Measurements from ENCODE around the gene AXIN2.

The AXIN2 gene

GRCh38 chr17:65550758-65551157 lies 10.7 kb downstream of the AXIN2 start:
- TF ChIP-seq ZFP3 (tag by site-specific recombination; IDR thresholded peaks at IDR 0.05; ENCODE audit: low read depth) (no peak), ZNF626 (tag by site-specific recombination; IDR thresholded peaks at IDR 0.05) (no peak), INSM2 (tag by site-specific recombination; IDR thresholded peaks at IDR 0.05) (no peak), PBX3 (CRISPR knock-in tag; IDR thresholded peaks at IDR 0.05) (no peak), ZNF677 (tag by site-specific recombination; IDR thresholded peaks at IDR 0.05) (no peak), PATZ1 (tag by site-specific recombination; IDR thresholded peaks at IDR 0.05) (no peak), ZSCAN5A (tag by site-specific recombination; IDR thresholded peaks at IDR 0.05) (no peak), MZF1 (tag by site-specific recombination; IDR thresholded peaks at IDR 0.05; ENCODE audit: borderline replicate concordance) (no peak), ZNF488 (tag by site-specific recombination; IDR thresholded peaks at IDR 0.05) (no peak), ZNF510 (tag by site-specific recombination; IDR thresholded peaks at IDR 0.05; ENCODE audit: insufficient replicate concordance) (no peak), PRDM2 (tag by site-specific recombination; IDR thresholded peaks at IDR 0.05; ENCODE audit: borderline replicate concordance) (no peak), ATF2 (tag by site-specific recombination; IDR thresholded peaks at IDR 0.05; ENCODE audit: low read depth) (no peak), SP7 (tag by site-specific recombination; IDR thresholded peaks at IDR 0.05) (no peak), ZNF274 (IDR thresholded peaks at IDR 0.05; ENCODE audit: low read length) (no peak), ZNF274 (tag by site-specific recombination; IDR thresholded peaks at IDR 0.05; ENCODE audit: borderline replicate concordance) (no peak), ZNF571 (tag by site-specific recombination; IDR thresholded peaks at IDR 0.05) (no peak)
- CTCF ChIA-PET = no interaction called here
- POLR2A ChIA-PET = no interaction called here

More at GRCh38 chr17:65550758-65551157, 10.7 kb downstream of the AXIN2 start:
- Histone ChIP-seq H3K36me3 (ENCODE audit: control insufficient read depth in 2 of 2, insufficient read depth in 1 of 2, low read length in 2 of 2) (peaks cover 3 to 57% of the 10 kb centered on the region in 2 experiments; a peak in 2 of 3 replicates), H3K9me3 (ENCODE audit: control insufficient read depth, insufficient read depth, low read depth, low read length) (no peaks in the 10 kb centered on the region), H3K4me3 (ENCODE audit: low read depth, low read length) (no peak overlapping the region), H3K4me1 (ENCODE audit: control insufficient read depth, insufficient read depth, low read length) (peaks cover 11% of the 10 kb centered on the region), H3K27ac (ENCODE audit: extremely low read depth, low read depth, low read length) (no peak overlapping the region)
